HG03159 (cell line): ENCODE results near the gene AMPD2.
"Not testable (repeated sequence)": the region's sequence is repeated elsewhere in the genome, so short reads cannot be mapped to it uniquely, and the experiment has no call there.

Experiments
- ATAC-seq: cut with Tn5 transposase; IDR thresholded peaks from one replicate; pipeline ENCODE4 v1.9.1; 2021; ENCODE audit warnings: mild to moderate bottlenecking, moderate library complexity; ENCODE audit not compliant: unreplicated experiment

The AMPD2 gene

DNA sequence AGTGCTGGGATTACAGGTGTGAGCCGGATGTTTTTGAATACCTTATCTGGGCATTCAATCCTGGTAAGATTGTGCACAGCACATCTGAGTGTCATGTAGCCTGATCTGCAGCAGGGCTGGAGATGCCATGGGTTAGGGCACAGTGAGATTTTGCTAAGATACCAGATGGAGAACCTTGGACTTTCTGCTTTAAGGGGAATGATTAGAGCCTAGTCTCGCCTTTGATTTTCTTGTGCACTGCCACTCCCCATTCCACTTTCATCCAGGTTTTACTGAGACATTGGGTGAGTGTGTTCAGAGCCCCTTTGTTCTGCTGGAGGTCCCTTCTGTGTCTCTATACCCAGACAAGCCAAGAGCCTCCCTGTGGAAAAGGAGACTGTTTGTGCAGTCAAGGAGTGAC lies 54.2 kb downstream of the AMPD2 start:
- ATAC-seq = not testable (repeated sequence)

GRCh38 chr1:109676683-109677381 lies 57.2 kb downstream of the AMPD2 start:
- ATAC-seq = not testable (repeated sequence)

- ATAC-seq = no peak
These were observed 57.8 kb downstream of the AMPD2 start for GRCh38 chr1:109677459-109677858.

DNA sequence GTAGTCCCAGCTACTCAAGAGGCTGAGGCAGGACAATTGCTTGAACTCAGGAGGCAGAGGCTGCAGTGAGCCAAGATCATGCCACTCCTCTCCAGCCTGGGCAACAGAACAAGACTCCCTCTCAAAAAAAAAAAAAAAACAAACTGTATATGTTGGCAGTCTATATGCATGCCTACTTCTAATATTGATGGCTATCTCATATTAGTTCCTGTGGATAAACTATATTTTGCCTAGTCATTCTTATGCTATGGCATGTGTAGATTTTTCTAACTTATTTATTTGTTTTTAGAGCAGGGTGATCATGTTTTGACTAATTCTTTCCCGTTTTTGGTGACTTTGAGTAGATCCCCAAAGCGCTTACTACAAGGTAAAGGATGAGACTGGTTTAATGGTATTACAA lies 59.0 kb downstream of the AMPD2 start:
- ATAC-seq = not testable (repeated sequence)
